Measurements from ENCODE around the gene ZMYND10.

The ZMYND10 gene

DNA sequence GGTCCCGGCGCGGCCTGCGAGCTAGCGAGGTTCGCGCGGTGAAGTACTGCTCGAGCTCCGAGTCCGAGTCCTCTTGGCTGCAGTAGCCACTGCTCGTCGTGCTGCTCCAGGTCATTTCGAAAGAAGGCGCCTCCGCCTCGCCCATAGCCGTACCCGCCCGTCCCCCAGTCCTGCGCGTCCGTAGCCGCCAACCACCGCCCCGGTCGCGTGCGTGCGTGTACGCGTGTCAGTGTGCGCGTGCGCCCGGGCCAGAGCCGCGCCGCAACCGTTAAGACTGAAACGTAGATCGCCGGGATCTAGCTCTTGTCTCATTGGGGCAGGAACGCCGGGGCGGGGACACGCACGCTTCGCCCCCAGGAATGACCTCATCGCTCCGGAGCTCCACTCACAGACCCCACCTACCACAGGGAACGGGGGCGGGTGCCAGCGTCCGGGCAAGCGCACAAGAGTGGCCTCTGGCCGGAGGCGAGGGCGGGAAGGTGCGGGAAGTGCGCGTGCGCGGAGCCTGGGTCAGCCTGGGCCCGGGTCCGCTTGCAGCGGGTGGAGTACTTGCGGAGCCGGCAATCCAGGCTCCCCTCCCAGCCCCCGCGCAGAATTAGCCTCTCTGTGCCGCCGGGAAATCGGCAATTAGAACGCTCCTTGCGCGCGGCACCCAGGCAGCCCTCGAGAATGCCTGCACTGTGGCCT, 8.2 kb downstream of the ZMYND10 start:
- Mint-ChIP-seq H3K36me3 (ENCODE audit: low read depth) (no peaks in the 10 kb centered on the region), H3K27me3 (ENCODE audit: low read depth, poor library complexity) (peaks cover 46% of the 10 kb centered on the region), H3K4me1 (peaks cover 55% of the 10 kb centered on the region), H3K9me3 (no peaks in the 10 kb centered on the region), H3K4me3 (peak overlapping the region; percentile 94), H3K27ac (peak overlapping the region; percentile 99)
- DNase-seq, result peak; percentile 99
- TF ChIP-seq, protein P1, sequence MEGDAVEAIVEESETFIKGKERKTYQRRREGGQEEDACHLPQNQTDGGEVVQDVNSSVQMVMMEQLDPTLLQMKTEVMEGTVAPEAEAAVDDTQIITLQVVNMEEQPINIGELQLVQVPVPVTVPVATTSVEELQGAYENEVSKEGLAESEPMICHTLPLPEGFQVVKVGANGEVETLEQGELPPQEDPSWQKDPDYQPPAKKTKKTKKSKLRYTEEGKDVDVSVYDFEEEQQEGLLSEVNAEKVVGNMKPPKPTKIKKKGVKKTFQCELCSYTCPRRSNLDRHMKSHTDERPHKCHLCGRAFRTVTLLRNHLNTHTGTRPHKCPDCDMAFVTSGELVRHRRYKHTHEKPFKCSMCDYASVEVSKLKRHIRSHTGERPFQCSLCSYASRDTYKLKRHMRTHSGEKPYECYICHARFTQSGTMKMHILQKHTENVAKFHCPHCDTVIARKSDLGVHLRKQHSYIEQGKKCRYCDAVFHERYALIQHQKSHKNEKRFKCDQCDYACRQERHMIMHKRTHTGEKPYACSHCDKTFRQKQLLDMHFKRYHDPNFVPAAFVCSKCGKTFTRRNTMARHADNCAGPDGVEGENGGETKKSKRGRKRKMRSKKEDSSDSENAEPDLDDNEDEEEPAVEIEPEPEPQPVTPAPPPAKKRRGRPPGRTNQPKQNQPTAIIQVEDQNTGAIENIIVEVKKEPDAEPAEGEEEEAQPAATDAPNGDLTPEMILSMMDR (IDR thresholded peaks at IDR 0.05), result no peak

DNA sequence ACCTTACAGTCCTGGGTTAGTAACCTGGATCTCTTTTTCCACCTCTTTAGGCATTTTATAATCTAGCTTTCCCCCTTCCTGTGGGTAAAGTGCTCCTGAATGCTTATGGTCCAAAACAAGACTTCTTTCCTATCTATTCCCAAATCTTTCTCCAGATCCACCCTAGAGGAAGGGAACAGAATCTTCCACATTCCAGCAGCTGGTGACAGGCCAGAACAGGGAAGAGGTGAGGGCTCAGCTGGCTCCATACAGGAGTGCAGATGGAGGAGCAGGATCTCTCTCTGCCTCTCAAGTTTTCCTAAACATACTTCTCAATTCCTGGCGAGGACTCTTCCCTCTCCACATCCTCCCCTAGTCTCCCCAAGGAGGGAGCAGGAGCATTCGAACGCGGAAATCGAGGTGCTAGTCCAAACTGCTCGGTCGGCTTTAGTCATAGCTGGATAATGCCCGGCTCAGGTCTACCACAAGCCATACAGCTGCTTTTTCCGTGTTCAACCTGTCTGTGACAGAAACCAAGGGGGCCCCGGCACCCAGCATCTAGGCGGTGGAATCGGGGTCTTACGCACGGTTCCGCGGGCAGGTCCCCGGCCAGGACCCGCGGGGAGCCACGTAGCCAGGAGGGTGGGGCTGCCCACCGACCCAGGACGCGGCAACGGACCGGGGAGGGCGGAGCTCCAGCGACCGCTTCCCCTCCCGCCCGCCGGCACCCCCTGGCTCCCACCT, 8.9 kb downstream of the ZMYND10 start:
- Mint-ChIP-seq H3K36me3 (ENCODE audit: low read depth) (no peaks in the 10 kb centered on the region), H3K27ac (peak overlapping the region; percentile 95), H3K4me3 (peak overlapping the region; percentile 94), H3K27me3 (ENCODE audit: low read depth, poor library complexity) (peaks cover 39% of the 10 kb centered on the region), H3K9me3 (no peaks in the 10 kb centered on the region), H3K4me1 (peaks cover 55% of the 10 kb centered on the region)
- no peak for DNase-seq
- TF ChIP-seq, protein P1 (IDR thresholded peaks at IDR 0.05), result no peak

DNA sequence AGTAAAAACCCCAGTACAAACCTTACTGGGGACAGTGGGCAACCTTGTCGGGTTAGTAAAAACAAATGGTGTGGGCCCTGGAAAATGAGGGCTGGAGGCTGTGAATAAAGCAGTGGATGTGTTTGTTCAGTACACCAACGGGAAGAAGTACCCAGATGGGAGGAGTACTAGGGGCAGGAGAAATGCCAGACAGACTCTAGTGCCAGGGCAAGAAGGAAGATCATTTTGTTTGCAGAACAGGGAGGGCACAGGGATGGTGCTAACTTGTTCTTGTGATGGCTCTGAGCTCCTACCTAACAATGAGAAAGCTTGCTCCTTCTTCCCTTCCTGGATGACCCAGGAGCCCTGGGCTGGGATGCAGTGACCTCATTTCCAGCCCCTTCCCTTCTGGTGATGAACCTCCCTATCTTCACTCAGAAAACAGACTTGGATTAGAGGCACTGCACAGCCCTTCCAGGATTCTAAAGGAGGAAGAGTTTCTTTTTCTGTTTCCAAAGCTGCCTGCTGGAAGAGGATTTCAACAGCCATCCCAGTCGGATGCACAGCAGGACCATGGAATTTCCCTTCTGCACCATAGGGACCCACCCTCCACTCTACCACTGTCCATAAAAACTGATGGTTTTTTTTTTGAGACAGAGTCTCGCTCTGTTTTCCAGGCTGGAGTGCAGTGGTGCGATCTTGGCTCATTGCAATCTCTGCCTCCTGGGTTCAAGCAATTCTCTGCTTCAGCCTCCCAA, 11.0 kb downstream of the ZMYND10 start:
- TF ChIP-seq, protein P1 (IDR thresholded peaks at IDR 0.05), result no peak
- Mint-ChIP-seq H3K27me3 (ENCODE audit: low read depth, poor library complexity) (peaks cover 18% of the 10 kb centered on the region), H3K36me3 (ENCODE audit: low read depth) (peaks cover 7% of the 10 kb centered on the region), H3K4me3 (peak overlapping the region; percentile 61), H3K27ac (peak overlapping the region; percentile 88), H3K9me3 (no peaks in the 10 kb centered on the region), H3K4me1 (peaks cover 48% of the 10 kb centered on the region)
- DNase-seq, result no peak

DNA sequence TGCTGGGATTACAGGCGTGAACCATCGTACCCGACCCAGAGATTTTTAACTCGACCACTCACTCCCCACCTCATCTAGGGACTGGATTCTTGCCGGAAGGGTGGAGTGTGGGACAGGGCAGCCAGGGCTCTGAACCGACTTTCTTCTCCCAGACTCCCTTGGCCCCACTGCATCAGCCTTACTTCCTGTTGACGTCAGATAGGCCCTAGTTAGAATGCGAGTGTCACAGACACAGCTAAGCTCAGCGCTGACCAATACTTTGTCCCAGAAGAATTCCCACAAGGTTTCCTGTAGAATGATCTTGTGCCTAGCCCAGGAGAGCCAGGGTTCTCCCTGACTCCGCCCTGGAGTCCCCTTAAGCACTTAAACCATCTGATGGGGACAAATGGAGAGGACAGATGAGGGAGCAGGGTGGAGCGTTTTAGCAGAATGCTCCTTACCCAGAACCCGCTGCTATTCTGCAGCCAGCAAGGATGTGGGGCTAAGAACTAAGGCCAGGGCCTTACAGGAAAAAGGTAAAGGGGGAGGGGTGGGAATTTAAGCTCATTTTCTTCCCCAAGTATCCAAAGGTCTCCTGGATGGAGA, 11.7 kb downstream of the ZMYND10 start:
- Mint-ChIP-seq H3K9me3 (no peaks in the 10 kb centered on the region), H3K4me1 (peaks cover 41% of the 10 kb centered on the region), H3K27ac (peak overlapping the region; percentile 90), H3K36me3 (ENCODE audit: low read depth) (peaks cover 7% of the 10 kb centered on the region), H3K27me3 (ENCODE audit: low read depth, poor library complexity) (peaks cover 12% of the 10 kb centered on the region), H3K4me3 (peak overlapping the region; percentile 61)
- no peak for DNase-seq
- TF ChIP-seq, protein P1 (IDR thresholded peaks at IDR 0.05), result no peak

DNA sequence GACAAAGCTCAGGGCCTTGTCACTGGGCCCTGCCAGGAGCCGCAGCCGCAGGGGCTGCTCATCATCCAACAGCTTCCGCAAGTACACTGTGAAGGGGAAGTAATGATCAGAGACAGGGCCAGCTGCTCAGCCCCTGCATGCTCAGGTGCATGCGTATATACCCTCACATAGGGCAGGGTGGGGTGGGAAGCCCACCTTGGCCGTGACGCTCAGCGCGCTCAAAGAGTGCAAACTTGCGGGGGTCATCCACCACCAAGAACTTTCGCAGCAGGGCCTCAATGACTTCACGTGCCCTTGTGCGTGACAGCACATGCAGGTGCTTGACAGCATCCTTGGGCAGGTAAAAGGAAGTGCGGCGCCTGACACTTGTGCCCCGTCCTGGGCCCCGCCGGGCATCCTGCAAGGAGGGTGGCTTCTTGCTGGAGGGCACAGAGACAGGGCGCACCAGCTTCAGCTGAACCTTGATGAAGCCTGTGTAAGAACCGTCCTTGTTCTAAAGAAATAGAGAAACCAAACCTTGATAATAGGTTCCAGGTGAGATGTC, 14.1 kb downstream of the ZMYND10 start:
- Mint-ChIP-seq H3K9me3 (no peaks in the 10 kb centered on the region), H3K27me3 (ENCODE audit: low read depth, poor library complexity) (no peaks in the 10 kb centered on the region), H3K4me3 (no peak overlapping the region), H3K36me3 (ENCODE audit: low read depth) (peaks cover 7% of the 10 kb centered on the region), H3K27ac (no peak overlapping the region), H3K4me1 (peaks cover 45% of the 10 kb centered on the region)
- TF ChIP-seq, protein P1 (IDR thresholded peaks at IDR 0.05), result no peak
- DNase-seq, result no peak

Measured in nephron progenitor cell (in vitro differentiated cells).